Osteocyte (in vitro differentiated cells): ENCODE results near the gene SAP130. TPM values are rescaled to one million over a fixed set of nuclear protein-coding genes. Genes with fewer than 3 reads are reported as not detected.

Experiments used
- DNase-seq: peaks from one replicate; pipeline ENCODE4 v3.0.0; 2021; ENCODE audit warnings: mixed read lengths; ENCODE audit not compliant: unreplicated experiment; ENCODE audit errors: extremely low spot score
- H3K27ac Mint-ChIP-seq: one replicate; pipeline ENCODE4 v1.8.0; 2021; ENCODE audit warnings: mild to moderate bottlenecking, mixed read lengths; ENCODE audit not compliant: unreplicated experiment
- H3K27me3 Mint-ChIP-seq: one replicate; pipeline ENCODE4 v1.8.0; 2021; ENCODE audit warnings: mixed read lengths; ENCODE audit not compliant: unreplicated experiment
- H3K36me3 Mint-ChIP-seq: one replicate; pipeline ENCODE4 v1.8.0; 2021; ENCODE audit warnings: mixed read lengths; ENCODE audit not compliant: unreplicated experiment
- H3K4me1 Mint-ChIP-seq: one replicate; pipeline ENCODE4 v1.8.0; 2021; ENCODE audit warnings: mixed read lengths; ENCODE audit not compliant: unreplicated experiment
- H3K4me3 Mint-ChIP-seq: one replicate; pipeline ENCODE4 v1.8.0; 2021; ENCODE audit warnings: mild to moderate bottlenecking, moderate library complexity, mixed read lengths; ENCODE audit not compliant: unreplicated experiment
- H3K9me3 Mint-ChIP-seq: one replicate; pipeline ENCODE4 v1.8.0; 2021; ENCODE audit warnings: mixed read lengths; ENCODE audit not compliant: unreplicated experiment
- CTCF ChIP-seq: fragments of 200-600 bp; sonication (generic); IDR thresholded peaks from 2 replicates; pipeline ENCODE4 v1.5.0; 2021; ENCODE audit warnings: antibody characterized with exemption, mild to moderate bottlenecking, moderate library complexity
- total RNA-seq: library from RNA; stranded (reverse); gene quantifications from 2 replicates; pipeline ENCODE4 v1.2.1, GENCODE V29; 2021

Gene SAP130
- total RNA-seq, 1 donor from 2014 or later: 24.9 TPM

GRCh38 chr2:127993659-127994058, 34.2 kb downstream of the SAP130 start:
- TF ChIP-seq CTCF: no peak
- H3K4me1 Mint-ChIP-seq: no peaks in the 10 kb centered on the region
- H3K9me3 Mint-ChIP-seq: no peaks in the 10 kb centered on the region
- no peaks in the 10 kb centered on the region for H3K27me3 Mint-ChIP-seq
- no peak for DNase-seq
- H3K27ac Mint-ChIP-seq: no peak overlapping the region
- H3K4me3 Mint-ChIP-seq: no peak overlapping the region
- peaks cover 47% of the 10 kb centered on the region for H3K36me3 Mint-ChIP-seq

- Mint-ChIP-seq H3K4me1 (no peaks in the 10 kb centered on the region), H3K9me3 (no peaks in the 10 kb centered on the region), H3K27ac (no peak overlapping the region)
These were observed 36.1 kb downstream of the SAP130 start for GRCh38 chr2:127991742-127992141.

GRCh38 chr2:127986548-127987079, 41.2 kb downstream of the SAP130 start:
- Mint-ChIP-seq H3K36me3 (peaks cover 56% of the 10 kb centered on the region), H3K4me1 (no peaks in the 10 kb centered on the region), H3K9me3 (no peaks in the 10 kb centered on the region), H3K4me3 (no peak overlapping the region), H3K27ac (no peak overlapping the region), H3K27me3 (no peaks in the 10 kb centered on the region)
- no peak for TF ChIP-seq CTCF
- DNase-seq: no peak

More at GRCh38 chr2:127991742-127992141, 36.1 kb downstream of the SAP130 start:
- peak; percentile 19 for DNase-seq
- no peak overlapping the region for H3K4me3 Mint-ChIP-seq
- no peak for TF ChIP-seq CTCF
- H3K36me3 Mint-ChIP-seq: peaks cover 44% of the 10 kb centered on the region
- H3K27me3 Mint-ChIP-seq: no peaks in the 10 kb centered on the region

GRCh38 chr2:127985735-127986134, 42.1 kb downstream of the SAP130 start:
- TF ChIP-seq CTCF: no peak
- DNase-seq: no peak
- Mint-ChIP-seq H3K9me3 (no peaks in the 10 kb centered on the region), H3K27me3 (no peaks in the 10 kb centered on the region), H3K36me3 (peaks cover 56% of the 10 kb centered on the region), H3K27ac (no peak overlapping the region), H3K4me1 (no peaks in the 10 kb centered on the region), H3K4me3 (no peak overlapping the region)

- Mint-ChIP-seq H3K9me3 (no peaks in the 10 kb centered on the region), H3K4me1 (no peaks in the 10 kb centered on the region), H3K27ac (no peak overlapping the region), H3K36me3 (peaks cover 58% of the 10 kb centered on the region), H3K27me3 (no peaks in the 10 kb centered on the region), H3K4me3 (no peak overlapping the region)
- no peak for DNase-seq
- TF ChIP-seq CTCF: no peak
These were observed 42.7 kb downstream of the SAP130 start for GRCh38 chr2:127985026-127985734.
